A673 (cell line): Measurements from ENCODE around the gene PCNX1. TPM values are rescaled to one million over a fixed set of nuclear protein-coding genes. Genes with fewer than 3 reads are reported as not detected.

Source experiments
- BruUV-seq: library from RNA; stranded (reverse); fragments of 400-500 nt; replicated peaks from 2 replicates; lab custom pipeline; 2021; lab: Mats Ljungman, UMichigan
- CTCF ChIA-PET: fragments of 300-600 bp; sonication (Branson Sonifier 250); formaldehyde crosslinking; loops from one replicate; lab custom pipeline; 2022; ENCODE audit warnings: antibody characterized with exemption; lab: Charles Lee
- POLR2A ChIA-PET: fragments of 300-600 bp; sonication (Branson Sonifier 250); formaldehyde crosslinking; loops from one replicate; lab custom pipeline; 2022; ENCODE audit warnings: antibody characterized with exemption; ENCODE audit not compliant: low non-redundant PET; lab: Charles Lee
- DNase-seq: peaks from one replicate; pipeline ENCODE4 v3.0.0-alpha.2; 2015; ENCODE audit warnings: low spot score
- H3K27ac ChIP-seq: fragments of 200-600 bp; sonication (generic); 2 replicates; pipeline ENCODE4 v1.5.1; 2016; ENCODE audit warnings: mixed run types, low read depth, mild to moderate bottlenecking, mixed read lengths, antibody characterized with exemption, low read length; ENCODE audit not compliant: poor library complexity, severe bottlenecking
- H3K27me3 ChIP-seq: fragments of 200-600 bp; sonication (generic); replicated peaks from 2 replicates; pipeline ENCODE4 v1.6.1; 2017; ENCODE audit warnings: mixed run types, low read depth, mild to moderate bottlenecking, mixed read lengths, antibody characterized with exemption, low read length; ENCODE audit not compliant: insufficient read depth, poor library complexity
- H3K36me3 ChIP-seq: fragments of 200-600 bp; sonication (generic); 2 replicates; pipeline ENCODE4 v1.6.1; 2016; ENCODE audit warnings: mixed run types, mild to moderate bottlenecking, mixed read lengths, antibody characterized with exemption, low read length; ENCODE audit not compliant: insufficient read depth, poor library complexity, severe bottlenecking
- H3K4me1 ChIP-seq: fragments of 200-600 bp; sonication (generic); 2 replicates; pipeline ENCODE4 v1.6.1; 2017; ENCODE audit warnings: mixed run types, mild to moderate bottlenecking, mixed read lengths, antibody characterized with exemption, low read length; ENCODE audit not compliant: insufficient read depth, poor library complexity, severe bottlenecking
- H3K4me3 ChIP-seq: fragments of 200-600 bp; sonication (generic); 2 replicates; pipeline ENCODE4 v1.5.1; 2016; ENCODE audit warnings: low read depth, mixed run types, mild to moderate bottlenecking, mixed read lengths, low read length; ENCODE audit not compliant: poor library complexity, severe bottlenecking
- H3K9me3 ChIP-seq: fragments of 200-600 bp; sonication (generic); 2 replicates; pipeline ENCODE4 v1.6.1; 2016; ENCODE audit warnings: mixed run types, low read depth, mild to moderate bottlenecking, mixed read lengths, antibody characterized with exemption, low read length; ENCODE audit not compliant: poor library complexity, severe bottlenecking
- CTCF ChIP-seq: fragments of 300-800, 200-600 bp; sonication (generic); conservative IDR thresholded peaks from 2 replicates; pipeline ENCODE4 v1.5.1; 2017; ENCODE audit warnings: low read depth, mild to moderate bottlenecking, antibody characterized with exemption, low read length, moderate library complexity, mixed read lengths
- EZH2 ChIP-seq: fragments of 200-600 bp; sonication (generic); IDR thresholded peaks from 2 replicates; pipeline ENCODE4 v1.6.1; 2017; ENCODE audit warnings: borderline replicate concordance, low read depth, mild to moderate bottlenecking, mixed read lengths, antibody characterized with exemption, low read length; ENCODE audit not compliant: poor library complexity, severe bottlenecking
- intact Hi-C: fragments of 100-400 bp; cut with micrococcal nuclease; formaldehyde crosslinking; loops from one replicate; pipeline ENCODE4 v1.10.0; 2022; ENCODE audit not compliant: unreplicated experiment
- total RNA-seq: library from RNA; stranded (reverse); gene quantifications from 2 replicates; pipeline ENCODE4 v1.2.3, GENCODE V29; 2021

Gene PCNX1
- total RNA-seq, 1 experiment from 2014 or later, result 60.7 TPM

DNA sequence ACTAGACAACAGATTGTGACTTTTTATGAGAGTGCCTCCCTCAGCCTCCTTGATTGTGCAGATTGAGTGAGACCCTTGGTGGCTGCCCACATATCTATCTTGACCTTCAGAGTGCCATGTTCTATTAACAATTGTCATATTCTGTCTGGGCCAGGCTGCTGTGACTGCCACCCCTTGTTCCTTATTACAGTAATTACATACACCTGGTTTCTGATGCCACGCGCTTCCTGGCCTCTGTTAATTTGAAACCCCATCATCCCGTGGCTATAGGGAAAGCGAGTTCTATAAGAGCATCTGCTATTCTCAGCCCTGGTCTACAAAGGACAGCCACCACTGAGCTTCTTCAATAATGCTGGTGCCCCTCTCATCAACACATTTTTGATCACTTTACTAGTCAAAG is 228.7 kb downstream of the PCNX1 start:
- TF ChIP-seq EZH2 (no peak), CTCF (no peak)

DNA sequence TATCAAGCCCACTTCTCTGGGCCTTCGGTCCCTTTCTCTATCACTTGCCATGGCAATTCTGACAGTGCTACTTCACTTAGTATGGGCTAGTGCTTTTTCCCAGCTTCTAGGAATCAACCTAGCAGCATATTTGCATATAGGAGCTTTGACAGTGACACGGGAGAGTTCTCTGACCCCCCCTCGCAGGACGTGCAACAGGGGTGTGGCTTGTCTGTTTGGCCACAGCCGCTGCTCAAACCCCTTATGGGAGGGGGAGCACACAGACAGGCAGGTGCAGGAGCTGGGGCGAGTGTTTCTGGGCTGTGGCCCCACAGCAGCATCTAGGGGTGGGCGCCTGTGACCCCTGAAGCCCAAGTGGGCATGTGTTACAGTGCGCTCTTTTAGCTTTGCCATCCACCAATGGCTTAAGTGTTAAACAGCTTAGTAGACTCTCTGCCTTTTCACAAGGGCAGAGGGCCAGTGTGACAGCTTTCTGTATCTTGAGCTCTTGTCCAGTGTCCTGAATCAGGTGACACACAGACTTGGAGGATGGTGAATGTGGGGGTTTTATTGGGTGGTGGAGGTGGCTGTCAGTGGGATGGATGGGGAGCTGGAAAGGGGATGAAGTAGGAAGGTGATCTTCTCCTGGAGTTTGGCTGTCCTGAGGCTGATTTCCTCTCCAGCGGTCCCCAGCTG is 229.3 kb downstream of the PCNX1 start:
- POLR2A ChIA-PET, result no interaction called here
- Histone ChIP-seq H3K27me3 (no peaks in the 10 kb centered on the region), H3K9me3 (no peaks in the 10 kb centered on the region), H3K27ac (no peak overlapping the region), H3K4me3 (no peak overlapping the region), H3K36me3 (no peaks in the 10 kb centered on the region), H3K4me1 (peaks cover 4% of the 10 kb centered on the region)
- CTCF ChIA-PET, result no interaction called here
- intact Hi-C loops, result no loop called here
- no peak for TF ChIP-seq EZH2
- no peak for TF ChIP-seq CTCF
- DNase-seq, result no peak
- BruUV-seq, result no TSS peak

More for the DNA sequence above, 228.7 kb downstream of the PCNX1 start:
- H3K27me3 ChIP-seq, result no peaks in the 10 kb centered on the region
- ChIA-PET POLR2A (no interaction called here), CTCF (no interaction called here)
- no peak overlapping the region for H3K4me3 ChIP-seq
- intact Hi-C loops, result loop anchor here (2.0 kb wide), 1 partner anchor 719 kb away; no protein-coding TSS in a partner anchor
- no peak overlapping the region for H3K27ac ChIP-seq
- DNase-seq, result no peak
- H3K36me3 ChIP-seq, result no peaks in the 10 kb centered on the region
- no TSS peak for BruUV-seq
- no peaks in the 10 kb centered on the region for H3K9me3 ChIP-seq
- H3K4me1 ChIP-seq, result peaks cover 10% of the 10 kb centered on the region

DNA sequence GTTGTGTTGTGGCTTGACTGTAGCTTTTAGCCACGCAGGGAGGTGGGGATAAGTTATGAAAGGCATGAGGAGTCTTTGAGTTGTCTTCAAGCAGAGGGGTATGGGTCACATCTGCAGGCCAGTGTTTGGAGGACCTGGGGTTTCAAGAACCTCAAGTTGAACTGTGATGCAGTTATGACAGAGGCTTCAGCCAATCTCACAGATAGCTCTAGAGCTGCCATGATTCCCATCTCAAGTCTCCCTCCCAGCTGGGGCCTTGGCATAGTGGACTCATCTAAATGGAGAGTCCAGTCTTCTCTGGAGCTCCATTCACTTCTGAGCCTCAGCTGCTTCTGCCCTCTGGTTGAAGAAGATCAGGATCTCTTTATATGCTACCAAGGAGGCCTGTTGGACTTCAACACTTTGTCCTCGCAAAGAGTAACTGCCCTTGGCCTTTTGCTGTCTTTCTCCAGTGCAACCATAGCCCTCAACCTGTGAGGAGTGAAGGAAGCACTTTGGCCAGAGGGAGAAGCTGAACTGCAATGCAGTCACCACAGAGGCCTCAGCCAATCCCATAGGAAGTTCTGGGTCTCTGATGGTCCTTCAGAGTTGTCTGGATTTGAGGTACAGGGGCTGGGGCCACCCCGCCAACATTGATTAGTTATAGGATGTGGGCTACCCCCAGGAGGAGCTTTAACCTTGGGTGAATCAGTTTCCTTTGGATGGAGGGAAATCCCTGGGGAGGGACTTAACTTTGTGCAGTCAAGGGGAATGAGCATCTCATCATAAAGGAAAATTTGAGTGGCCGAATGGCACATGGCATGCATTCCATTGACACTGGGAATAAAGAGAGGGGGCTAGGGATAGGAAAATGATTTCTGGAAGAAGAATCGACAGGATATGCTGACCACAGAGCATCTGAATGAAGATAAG is 230.5 kb downstream of the PCNX1 start:
- Histone ChIP-seq H3K27me3 (no peaks in the 10 kb centered on the region), H3K4me3 (no peak overlapping the region), H3K36me3 (no peaks in the 10 kb centered on the region), H3K9me3 (no peaks in the 10 kb centered on the region), H3K27ac (no peak overlapping the region), H3K4me1 (peaks cover 4% of the 10 kb centered on the region)
- DNase-seq, result no peak
- ChIA-PET CTCF (interaction anchor here (0.6 to 2.4 kb wide), 6 partner anchors 24 to 864 kb away, joined by 3 to 16 read pairs (median 4); no protein-coding TSS in a partner anchor), POLR2A (no interaction called here)
- intact Hi-C loops, result loop anchor here (2.0 kb wide), 1 partner anchor 615 kb away; no protein-coding TSS in a partner anchor
- BruUV-seq, result no TSS peak
- TF ChIP-seq EZH2, result no peak
- TF ChIP-seq CTCF, result no peak
